NCI-H524 treated with DMSO at 0.1 percent for 48 hours (cell line): ENCODE data around the gene POLDIP3.
A peak's percentile ranks its signal among the peaks of the same experiment; 100 is the strongest.

ENCODE experiments used
- DNase-seq: peaks from one replicate; lab custom pipeline; 2025; lab: John Stamatoyannopoulos, UW

The POLDIP3 gene, protein sequence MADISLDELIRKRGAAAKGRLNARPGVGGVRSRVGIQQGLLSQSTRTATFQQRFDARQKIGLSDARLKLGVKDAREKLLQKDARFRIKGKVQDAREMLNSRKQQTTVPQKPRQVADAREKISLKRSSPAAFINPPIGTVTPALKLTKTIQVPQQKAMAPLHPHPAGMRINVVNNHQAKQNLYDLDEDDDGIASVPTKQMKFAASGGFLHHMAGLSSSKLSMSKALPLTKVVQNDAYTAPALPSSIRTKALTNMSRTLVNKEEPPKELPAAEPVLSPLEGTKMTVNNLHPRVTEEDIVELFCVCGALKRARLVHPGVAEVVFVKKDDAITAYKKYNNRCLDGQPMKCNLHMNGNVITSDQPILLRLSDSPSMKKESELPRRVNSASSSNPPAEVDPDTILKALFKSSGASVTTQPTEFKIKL

DNA sequence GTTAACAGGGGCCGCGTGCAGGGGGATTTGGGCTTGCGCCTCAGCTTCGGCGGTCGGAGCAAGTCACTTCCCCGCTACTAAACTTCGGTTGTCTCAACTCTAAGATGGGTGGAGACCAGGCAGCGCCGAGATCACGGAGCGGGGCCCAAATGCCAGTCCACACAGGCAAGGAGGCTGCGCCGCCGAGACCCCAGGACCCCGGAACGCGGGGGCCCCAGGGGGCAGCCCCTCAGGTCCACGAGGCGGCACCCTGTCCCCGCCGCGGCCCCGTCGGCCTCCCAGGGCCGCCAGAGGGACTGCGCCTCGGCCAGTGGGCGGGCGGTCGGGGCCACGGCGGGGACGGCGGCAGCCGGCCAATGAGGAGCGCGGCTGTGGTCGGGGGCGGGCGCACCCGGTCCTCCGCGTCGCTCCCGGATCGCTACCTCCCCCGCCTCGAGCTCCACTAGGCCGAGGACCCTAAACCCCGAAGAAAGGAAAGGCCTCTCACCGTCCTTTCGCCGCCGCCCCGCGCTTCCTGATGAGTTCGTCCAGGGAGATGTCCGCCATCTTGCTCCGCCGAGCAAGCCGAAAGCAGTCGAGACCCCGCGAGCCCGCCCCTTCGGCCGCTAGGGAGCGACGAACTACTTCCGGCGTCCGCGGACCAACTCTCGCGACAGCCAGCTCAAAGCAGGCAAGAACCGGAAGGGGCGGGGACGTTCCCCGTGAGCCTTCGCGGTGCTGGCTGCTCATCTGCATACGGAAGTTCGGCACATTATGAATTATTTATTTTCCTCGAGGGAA is at the start of gene POLDIP3:
Gene POLDIP3 (minus strand): TSS at position 572 of the 780 bp plus-strand sequence. CDS start 26 bp downstream, at position 546.
- peak; percentile 78 for DNase-seq

DNA sequence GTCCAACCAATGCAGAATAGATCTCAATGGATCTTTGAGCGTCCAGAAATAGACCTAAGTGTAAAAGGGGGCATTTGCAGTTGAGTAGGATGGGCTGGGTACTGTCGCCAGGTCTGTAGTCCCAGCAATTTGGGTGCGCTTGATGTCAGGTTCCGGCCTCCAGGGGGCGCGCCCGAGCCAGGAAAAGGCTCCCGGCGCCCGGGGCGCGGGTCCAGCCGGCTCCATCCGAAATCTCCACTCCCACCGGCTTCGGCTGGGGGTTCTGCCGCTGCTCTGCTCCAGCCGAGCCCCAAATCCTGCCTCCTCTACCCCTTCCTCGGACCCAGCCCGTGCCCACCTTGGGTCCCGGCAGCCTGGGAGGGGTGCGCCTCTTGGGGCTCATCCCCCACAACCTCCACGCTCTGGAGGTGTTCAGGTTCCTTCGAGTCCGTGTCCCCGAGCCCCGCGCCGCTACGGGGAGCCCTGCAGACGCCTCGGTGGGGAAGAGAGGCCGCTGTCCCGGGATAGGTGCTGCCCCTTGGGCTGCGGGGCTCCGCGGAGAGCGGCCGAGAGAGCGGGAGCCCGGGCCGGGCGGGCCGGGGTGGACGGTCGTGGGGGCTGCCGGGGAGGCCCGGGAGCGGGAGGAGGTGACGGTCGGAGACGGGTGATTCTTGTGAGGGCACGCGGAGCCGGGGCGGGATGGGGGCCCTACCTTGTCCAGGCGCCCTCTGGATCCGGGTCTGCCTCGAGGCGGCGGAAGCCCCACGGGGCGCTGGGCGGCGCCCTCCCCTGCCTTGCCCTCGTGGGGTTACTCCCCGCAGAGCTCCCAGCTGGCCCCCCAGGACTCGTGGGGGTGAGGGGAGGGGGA is 47.5 kb upstream of the POLDIP3 start:
- DNase-seq, result no peak

DNA sequence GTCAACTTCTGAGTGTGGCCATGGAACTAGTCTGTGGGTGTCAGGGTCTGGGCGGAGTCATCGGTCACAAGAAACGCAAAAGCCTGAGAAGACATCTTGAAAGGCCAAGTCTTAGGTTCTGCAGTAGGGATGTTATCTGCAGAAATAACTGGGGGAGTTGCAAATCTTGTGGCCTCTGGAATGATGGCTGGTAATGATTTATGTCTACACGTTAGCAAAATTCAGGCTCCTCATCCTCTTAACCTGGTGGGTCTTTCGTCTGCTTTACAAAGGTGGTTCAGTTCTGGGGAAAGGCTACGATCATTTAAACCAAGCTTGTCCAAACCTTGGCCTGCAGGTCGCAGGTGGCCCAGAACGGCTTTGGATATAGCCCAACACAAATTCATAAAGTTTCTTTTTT is 41.9 kb upstream of the POLDIP3 start:
- DNase-seq, result no peak

DNA sequence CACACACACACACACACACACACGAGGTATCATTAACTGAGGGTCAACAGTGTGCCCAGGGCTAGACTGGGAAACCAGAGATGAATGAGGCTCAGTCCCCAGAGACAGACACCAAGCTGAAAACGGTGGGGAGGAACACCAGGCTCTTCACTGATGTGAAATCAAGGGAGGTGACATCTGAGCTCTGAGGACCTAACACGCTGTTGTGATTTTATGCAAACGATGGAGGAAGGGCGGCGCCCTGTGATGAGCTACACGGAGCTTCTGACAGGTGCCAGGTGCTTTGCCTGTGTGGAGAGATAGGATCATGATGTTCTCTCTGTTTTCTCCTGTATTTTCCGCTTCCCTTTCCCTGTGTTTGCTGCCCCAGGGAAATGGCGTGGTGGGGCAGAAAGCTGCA is 41.0 kb upstream of the POLDIP3 start:
- no peak for DNase-seq

DNA sequence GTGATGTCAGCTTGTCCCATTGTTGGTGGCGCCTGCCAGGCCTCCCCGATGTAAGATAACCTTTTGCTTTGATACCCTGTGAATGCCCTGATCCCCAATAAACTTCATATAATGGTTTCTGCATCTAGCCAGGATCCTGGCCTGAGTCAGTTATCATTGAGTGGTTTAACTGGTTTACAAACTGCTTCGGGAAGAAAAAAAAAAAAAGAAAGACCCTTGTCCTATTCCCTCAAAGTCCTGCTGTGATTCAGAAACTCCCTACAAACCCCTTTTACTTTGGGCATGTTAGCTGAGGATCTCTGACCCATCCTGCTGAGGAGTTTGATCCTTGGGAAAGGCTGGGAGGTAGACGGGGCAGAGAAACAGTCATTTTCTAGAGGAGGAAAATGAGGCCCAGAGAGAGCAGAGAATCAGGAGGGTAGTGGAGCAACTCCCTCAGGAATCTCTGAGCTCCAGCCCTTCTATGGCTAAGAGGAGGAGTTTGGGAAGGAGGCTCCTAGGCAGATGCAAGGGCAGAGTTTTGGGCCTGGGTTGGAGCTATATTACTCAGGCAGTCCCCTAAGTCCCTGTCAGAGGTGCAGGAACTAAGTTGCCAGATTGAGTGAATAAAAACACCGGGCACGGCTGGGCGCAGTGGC is 39.9 kb upstream of the POLDIP3 start:
- DNase-seq, result no peak

DNA sequence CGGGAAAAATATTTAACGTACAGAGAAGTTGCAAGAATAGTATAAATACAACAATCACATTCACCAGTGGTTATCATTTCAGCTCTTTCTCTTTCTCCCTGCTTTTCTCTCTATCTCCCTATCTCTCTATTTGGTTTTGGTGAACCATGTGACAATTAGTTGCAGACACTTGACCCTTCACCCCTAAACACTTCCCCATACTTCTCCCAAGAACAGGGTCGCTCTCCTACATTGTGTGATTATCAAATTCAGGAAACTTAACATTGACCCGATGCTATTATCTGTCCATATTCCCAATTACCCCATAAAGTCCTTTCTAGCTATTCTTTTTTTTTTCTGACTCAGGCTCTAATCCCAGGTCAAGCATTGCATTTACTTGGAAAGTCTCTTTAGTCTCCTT is 39.3 kb upstream of the POLDIP3 start:
- DNase-seq, result no peak

DNA sequence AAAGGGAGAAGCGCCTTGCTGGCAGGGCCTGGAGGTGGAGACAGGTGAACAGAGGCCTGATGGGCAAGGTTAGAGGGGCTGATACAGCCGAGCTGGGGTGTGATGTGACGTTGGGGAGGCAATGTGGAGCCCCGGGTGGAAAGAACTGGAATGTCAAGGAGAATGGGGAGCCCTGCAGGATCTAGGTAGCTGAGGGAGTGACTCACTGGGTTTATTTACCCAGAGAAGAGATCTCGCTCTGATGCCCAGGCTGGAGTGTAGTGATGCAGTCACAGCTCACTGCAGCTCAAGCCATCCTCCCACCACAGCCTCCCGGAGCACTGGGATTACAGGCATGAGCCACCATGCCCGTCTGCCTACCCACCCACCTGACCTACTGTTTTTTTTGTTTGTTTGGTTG is 36.5 kb upstream of the POLDIP3 start:
- no peak for DNase-seq

DNA sequence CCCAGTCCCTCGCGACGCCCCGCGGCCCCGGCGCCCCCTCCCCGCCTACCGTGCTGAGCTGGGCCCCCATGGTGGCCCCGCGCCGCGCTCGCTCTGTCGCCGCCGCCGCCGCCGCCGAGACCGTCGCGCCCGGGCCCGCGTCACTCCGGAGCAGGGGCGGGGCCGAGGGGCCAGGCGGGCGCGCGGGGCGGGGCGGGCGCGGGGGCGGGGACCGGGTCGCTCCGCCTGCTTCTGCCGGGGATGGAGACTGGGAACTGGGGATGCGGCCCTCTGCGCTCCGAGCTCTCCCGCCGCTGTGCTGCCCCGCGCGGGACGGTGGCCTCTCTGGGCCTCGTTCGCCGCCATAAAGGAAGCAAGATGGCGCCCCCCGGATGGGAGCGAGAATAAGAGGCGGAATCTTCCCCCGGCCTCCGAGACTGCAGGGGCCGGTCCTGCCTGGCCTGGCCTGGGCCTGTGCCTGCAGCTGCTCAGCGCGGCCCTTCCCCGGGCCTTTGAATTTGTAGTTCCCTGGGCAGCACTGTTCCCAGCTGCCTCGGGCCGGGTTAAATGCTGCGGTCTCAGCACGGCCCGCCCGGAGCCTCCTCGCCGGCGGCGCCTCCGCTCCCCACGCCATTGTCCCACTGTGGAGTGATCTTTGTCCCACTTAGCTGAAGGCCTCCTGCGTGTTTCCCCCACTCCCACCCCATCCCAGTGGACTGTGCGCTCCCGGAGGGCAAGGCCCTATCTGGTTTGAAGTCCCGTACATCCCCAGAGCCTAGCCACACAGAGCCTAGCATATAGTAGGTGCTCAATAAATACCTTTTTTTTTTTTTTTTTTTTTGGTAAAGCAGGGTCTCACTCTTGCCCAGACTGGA is 34.8 kb upstream of the POLDIP3 start, which contains the start of gene CYB5R3:
Gene CYB5R3 (minus strand): TSS at position 147 of the 854 bp plus-strand sequence. CDS start 77 bp downstream, at position 70.
- peak; percentile 25 for DNase-seq

DNA sequence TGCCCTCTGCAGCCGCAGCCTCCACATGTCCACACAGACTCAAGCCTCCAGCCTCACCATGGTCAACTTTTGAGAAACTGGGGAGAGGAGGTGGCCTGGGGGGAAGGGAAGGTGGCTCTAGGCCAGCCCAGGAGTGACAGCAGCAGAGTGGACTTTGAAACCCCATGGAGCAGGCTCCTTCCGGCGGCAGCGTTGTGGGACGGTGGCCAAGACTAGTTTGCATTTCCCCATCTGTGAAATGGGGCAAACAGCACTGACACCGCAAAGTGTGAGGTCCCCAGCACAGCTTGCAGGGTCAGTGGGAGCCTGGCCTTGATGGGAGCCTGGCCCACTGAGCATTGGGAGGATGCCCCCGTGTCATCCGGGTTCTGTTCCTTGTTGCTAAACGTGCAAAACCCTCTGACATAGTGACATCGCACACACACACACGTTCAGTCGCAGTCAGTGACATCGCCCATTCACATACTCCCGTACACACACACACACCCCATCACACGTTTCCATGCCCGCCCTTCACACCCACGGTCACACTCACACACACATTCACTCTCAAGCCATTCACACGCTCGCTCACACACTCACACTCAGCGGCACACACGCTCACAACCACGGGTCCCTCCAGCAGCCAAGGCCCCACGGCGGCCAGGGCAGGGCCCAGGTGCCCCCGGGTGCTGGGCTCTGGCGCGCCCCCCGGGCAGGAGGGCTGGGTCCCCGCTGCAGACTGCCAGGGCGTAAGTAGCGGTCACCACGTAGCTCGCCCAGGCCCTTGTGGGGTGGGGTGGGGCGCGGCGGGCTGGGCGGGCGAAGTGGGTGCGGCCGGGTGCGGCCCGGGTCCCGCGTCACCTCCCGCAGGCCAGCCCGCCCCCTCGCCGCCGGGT is 33.9 kb upstream of the POLDIP3 start:
- DNase-seq, result no peak

DNA sequence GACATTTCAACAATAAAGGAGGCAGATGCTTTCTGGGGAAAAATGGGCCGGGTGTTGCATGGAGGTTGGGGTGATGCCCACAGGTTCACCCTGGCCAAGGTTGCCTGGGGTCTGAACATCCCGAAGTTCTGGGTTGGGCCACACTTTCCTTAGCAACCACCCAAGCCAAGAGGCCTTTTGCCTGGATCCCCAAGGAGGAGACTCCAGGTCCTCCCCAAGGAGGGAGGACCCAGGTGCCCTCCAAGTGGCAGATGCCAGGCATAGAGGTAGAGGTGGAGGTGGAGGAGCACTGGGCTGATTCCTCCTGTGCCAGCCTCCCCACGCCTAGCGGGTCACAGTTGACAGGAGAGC is 33.3 kb upstream of the POLDIP3 start:
- DNase-seq, result no peak

DNA sequence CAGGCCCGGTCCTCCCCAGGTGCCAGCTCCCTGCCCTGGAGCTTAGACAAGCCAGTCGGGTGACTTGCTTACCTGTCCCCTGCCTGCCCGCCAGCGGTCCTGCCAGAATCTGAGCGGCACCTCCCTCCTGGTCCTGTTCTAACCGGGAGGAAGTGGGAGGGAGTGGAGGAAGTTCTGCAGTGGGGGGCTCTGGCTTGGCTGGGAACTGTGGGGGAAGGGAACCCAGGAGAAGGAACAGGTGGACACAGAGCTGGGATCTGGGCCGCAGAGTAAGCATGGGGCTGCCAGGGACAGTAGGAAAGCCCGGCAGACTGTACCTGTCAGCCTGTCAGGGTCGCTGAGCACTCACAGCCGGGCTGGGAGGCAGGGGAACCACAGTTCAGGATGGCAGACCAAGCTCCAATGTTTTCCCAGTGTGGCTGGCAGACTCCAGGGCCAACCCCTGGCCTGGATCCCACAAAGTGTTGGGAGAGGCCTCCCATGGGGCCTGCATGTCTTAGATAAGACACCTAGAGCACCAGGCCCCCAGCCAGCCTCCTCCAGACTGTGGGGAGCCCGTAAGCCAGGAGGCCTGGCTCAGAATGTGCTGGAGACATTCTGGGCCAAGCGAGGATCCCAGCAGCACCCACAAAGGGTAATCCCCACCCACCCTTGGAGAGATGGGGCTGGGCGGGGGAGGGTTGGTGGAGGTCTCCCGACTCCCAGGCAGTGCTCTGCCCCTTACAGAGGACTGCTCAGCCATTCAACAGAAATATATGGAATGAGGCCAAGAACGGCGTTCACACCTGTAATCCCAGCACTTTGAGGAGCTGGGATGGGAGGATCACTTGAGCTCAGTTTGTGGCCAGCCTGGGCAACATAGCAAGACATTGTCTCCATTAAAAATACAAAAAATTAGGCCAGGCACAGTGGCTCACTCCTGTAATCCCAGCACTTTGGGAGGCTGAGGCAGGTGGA is 32.2 kb upstream of the POLDIP3 start:
- DNase-seq, result no peak

DNA sequence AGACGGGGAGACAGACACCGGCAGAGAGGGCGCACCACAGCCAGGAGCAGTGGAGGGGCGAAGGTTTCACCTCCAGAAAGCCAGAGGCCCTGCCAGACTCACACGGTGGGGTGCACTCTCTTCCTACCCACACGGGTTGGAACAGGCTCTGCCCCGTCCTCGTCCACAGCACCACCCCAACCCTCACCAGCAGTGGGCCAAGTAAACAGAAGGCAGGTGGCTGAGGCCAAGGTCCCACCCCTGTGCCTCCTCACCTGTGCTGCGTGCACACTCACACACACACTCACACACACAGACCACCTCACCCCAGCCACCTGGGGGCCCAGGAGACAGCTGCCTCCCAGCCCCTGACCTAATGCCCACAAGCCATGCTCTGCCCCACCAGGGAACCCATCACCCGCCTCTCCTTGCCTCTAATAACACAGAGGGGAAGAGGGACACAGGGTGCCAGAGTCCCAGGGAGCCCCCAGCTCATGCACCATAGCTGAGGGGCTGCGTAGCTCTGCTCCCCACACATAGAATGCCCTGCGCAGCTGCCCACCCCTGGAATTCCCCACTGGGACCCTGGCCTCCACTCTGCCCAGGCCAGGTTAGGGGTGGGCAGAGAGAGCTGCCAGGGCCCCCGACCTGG is 31.4 kb upstream of the POLDIP3 start:
- no peak for DNase-seq

DNA sequence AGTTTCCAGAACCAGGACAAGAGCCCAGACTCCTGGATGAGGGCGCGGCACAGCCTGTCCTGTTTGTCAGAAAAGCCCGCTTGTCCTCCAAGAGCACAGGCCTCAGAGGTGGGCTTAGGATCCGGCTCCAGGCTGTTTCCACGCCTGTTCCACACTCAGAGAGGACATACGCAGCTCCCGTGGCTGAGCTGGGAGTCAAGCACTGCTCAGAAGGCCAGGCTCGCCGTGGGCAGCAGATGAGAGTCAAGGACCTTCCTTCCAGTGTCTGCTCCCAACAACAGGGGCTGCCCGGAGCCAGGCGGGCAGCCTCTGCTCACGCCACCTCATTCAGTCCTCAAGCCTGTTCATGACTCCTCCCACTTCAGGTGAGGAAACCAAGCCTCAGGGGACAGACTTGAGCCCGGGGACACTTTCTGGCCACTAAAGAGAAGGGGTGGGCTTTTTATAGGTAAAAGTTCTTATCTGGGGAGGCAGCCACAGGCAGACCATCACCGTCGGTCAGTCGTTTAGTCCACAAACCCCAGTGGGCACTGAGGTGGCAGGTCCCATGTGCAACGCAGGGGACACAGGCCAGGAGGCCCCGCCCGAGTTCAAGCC is 30.8 kb upstream of the POLDIP3 start:
- DNase-seq, result no peak

DNA sequence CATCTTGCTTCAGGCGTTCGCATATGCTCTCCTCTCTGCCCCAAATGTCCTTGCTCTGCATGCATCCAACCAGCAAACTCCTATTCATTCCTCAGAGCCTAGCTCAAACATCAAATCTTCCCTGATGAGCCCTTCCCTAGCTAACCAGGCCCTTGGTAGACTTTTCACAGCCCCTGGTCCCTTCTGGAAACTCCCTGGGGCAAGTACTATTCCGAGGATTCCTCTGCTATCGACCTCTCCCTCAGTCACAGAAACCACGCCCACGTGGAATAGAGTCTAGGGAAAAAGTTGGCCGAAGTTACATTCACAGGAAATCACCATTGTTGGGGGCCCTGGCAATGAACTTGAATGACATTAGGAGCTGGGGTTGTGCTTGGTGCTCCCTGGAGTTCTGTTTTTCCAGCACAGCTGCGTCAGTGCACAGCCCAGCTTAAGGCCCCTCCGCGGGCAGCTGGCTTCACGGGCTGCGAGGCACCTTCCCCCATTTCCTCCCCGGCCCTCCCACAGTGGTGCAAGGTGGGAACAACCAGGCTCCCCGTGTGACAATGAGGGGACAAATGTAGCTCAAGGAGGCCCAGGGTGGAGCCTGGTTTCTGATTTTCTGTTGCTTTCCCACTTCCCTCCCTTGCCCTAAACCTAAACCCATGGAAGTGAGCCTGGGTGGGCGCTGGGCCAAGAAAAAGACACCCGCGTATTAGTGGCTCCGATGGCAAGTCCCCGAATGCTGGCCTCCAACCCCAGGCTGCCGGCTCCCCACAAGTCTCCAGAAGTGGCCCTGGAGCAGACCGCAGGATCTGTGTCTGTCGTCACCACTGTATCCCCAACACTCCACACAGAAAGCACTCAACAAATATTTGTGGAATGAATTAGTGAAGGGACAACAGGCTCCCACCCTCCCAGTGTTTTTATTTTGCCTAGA is 30.0 kb upstream of the POLDIP3 start:
- no peak for DNase-seq

DNA sequence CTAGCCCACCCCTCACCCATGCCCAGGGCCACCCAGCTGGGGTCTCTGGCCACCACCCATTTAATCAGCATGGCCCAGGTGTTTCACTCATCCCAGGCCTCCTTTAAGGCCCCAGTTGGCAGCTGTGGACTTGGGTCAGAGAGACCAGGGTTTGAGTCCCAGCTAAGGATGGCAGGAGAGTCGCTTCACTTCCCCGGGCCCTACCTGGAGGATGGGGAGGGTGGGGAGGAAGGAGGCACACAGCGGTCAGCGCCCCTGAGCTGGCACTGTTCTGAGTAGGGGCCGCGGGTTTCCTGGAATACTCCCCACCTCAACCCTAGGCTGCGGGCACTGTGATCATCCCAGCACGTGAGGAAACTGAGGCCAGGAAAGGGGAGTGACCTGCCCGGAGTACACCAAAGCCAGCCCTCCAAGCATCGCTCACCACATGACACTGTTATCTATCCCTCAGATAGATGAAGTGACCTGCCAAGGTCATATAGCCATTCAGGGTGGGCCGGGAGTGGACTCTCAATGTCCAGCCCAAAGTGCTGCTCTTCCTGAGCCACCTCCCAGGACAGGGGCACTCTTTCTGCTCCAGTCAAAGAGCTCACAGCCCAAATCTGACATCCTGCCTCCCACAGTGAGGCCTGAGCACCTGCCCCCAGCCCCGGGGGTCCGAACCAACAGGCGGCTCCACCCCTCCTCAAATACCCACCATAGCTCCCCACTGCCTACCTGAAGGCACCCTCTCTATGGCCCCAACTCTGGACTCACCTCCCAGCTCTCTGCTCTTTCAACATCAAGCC is 29.1 kb upstream of the POLDIP3 start:
- DNase-seq, result no peak
